GM19328 (cell line): ENCODE measurements around the gene S100A7A.
"Not testable (repeated sequence)": the region's sequence is repeated elsewhere in the genome, so short reads cannot be mapped to it uniquely, and the experiment has no call there.

ENCODE experiments used
- ATAC-seq: cut with Tn5 transposase; IDR thresholded peaks from one replicate; pipeline ENCODE4 v1.9.1; 2021; ENCODE audit warnings: mild to moderate bottlenecking, moderate library complexity; ENCODE audit not compliant: unreplicated experiment

The S100A7A gene

DNA sequence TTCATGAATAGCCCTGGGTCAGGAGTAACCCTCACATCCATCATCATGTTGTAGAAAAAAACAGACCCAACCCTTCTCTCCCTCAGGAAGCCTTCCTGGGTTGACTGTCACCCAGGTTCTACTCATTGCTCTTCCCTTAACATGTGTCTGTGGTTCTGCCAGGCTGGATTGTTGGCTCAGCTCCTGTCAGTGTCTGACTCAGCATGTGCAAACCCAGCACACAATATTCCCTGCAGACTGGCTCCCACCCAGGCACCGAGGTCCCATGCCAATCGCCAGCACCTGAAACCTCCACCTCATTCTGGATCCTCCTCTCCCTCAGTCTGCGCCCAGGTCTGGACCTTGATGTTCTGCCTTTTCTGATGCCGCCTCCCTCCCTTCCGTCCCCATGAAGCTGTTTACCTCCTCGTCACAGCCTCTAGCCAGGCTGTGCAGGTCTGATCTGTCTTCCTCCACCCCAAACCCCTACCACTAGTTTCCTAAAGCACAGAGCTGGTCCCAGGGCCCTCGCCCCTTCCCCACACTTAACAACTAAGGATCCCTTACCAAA, 21.1 kb upstream of the S100A7A start:
- ATAC-seq, result no peak

DNA sequence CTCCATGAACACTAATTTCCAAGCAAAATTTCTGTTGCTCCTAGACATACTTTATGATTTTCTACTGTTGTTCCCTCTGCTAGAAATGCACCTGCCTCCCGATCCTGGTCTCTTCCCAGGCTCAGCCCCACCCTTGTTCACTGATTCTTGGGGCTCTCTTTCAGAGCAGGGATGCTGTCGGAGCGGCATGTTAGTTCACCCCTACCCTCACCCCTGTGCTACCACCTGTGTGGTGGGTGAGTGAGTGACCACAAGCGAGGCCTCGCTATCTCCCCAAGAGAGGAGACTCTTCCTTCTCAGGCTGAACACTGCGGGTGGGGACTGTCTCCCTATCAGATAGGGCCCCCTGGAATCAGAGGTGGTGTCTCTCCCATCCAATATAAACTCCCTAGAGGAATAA, 20.5 kb upstream of the S100A7A start:
- no peak for ATAC-seq

DNA sequence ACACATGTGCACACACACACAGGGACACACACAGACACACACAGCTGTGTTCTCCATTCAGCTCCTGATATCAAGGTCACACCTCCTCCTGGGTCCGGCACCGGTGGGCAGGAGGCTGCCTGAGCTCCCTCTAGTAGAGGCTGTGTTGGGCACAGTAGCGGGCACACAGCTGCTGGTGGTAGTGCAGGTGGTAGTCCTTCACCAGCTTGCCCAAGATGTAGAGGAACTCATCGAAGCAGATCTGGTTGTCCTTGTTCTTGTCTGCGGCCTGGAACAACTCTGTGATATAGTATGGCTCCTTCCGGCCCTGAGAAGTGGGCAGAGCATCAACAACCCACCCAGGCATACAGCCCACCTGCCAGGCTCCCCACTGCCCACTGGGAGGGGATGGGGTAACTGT, 19.9 kb upstream of the S100A7A start:
- no peak for ATAC-seq

GRCh38 chr1:153397051-153397923, 19.0 kb upstream of the S100A7A start:
- no peak for ATAC-seq

- ATAC-seq, result no peak
These were observed 18.2 kb upstream of the S100A7A start for GRCh38 chr1:153397924-153398651.

GRCh38 chr1:153399401-153400055, 16.8 kb upstream of the S100A7A start:
- ATAC-seq, result no peak

DNA sequence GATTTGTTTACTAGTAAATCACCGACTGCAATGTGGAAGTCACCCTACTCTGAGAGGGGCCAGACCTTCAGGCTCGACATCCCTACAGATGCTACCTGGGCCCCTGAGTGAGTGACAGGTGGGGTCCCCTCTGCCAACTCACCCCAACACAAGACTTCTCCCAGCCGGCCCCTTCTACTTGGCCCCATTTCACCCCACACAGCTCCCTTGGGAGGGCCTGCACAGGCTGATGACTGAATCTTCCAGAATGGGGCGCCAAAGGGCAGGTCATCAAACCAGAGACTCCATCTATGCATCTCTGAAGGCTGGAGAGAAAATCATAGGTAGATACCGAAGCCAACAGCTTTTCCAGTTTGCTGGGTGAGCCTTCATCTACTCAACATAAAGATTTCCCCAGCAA, 16.1 kb upstream of the S100A7A start:
- no peak for ATAC-seq

- ATAC-seq, result no peak
These were observed 14.9 kb upstream of the S100A7A start for GRCh38 chr1:153401461-153401860.

DNA sequence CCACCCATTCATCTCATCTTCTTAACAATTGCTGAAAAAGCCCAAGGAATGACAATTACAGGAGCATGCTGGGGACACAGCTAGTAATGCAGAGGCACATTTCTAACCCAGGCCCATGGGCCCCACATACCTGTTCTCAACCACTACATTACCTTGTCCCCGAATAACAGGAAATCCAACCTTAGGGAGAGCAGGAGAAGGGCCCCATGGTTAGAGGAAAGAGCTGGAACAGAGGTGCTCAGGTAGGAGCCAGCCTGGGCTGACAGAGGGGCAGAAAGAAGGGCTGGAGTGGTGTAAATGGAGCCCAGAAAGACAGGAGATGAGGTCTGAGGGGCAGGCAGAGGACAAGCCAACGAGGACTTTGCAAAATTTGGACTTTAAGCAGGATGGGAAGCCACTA, 14.1 kb upstream of the S100A7A start:
- no peak for ATAC-seq

DNA sequence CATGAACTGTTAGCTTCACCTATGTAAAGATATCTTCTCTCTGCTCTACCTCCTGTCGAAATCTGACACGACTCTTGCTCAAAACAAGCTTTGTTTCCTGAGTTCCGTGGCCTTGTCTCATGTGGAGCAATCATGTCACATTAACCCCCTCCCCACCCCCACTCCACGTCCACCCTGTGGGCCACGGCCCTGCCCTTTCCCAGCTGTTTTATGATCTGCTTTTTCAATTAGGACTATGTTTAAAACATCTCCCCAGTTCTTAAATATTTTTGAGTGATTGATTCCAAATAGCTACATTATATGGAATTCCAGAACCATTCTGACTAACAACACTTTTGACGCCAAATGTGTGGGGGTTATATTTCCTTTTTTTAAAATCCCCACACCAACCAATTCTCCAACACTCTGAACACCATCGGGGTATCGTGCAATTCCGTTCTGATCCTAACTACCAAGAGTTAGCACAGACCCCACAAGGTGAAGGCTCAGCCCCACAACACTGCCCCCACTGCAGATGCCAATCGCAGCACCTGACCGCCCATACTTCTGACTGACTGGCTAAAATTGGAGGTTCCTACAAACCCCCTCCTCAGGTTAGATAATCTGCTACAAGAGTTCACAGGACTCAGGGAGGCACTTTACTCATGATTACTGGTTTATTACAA, 12.8 kb upstream of the S100A7A start:
- ATAC-seq, result no peak

GRCh38 chr1:153404086-153404635, 12.2 kb upstream of the S100A7A start:
- no peak for ATAC-seq

GRCh38 chr1:153404768-153405167, 11.6 kb upstream of the S100A7A start:
- no peak for ATAC-seq

- not testable (repeated sequence) for ATAC-seq
These were observed 10.3 kb upstream of the S100A7A start for GRCh38 chr1:153405825-153406599.

GRCh38 chr1:153407274-153407673, 9.0 kb upstream of the S100A7A start:
- not testable (repeated sequence) for ATAC-seq

GRCh38 chr1:153413961-153414360, 2.4 kb upstream of the S100A7A start:
- ATAC-seq, result not testable (repeated sequence)

DNA sequence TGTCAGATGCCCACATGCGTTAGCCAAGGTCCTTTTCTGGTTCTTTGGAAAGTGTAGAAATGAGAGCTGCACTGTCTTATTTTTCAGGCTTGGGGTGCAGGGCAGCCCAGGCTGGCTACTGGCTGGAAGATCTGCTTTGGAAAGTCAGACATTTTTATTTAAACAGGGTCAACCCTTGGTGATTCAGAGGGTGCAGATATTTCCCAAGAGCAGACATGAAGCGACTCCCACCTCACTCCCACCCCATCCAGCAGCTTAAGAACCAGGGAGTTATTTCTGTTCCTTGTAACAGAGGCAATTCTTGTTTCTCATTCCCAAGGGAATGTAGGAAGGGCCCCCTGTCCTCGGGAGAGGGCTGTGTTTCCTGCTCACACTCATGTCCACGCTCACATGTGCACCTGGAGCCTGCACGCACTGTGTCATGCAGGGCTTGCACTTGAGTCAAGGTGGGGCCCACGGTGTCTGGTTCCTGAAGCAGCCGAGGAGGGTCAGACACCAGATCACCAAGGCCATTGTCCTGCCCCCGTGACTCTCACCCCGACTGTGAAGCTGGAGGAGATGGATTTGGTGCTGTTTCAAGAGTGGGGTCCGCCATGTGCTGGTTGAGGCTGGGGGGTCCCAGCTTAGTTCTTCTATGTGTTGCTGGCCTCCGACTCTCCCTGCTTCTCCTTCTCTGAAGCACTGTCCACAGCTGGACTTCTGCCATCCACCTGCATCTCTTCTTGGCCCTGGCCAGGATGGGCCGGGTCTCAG, 992 bp downstream of the S100A7A start:
- ATAC-seq, result no peak

- ATAC-seq, result not testable (repeated sequence)
These were observed 2.6 kb downstream of the S100A7A start for GRCh38 chr1:153418758-153419435.

DNA sequence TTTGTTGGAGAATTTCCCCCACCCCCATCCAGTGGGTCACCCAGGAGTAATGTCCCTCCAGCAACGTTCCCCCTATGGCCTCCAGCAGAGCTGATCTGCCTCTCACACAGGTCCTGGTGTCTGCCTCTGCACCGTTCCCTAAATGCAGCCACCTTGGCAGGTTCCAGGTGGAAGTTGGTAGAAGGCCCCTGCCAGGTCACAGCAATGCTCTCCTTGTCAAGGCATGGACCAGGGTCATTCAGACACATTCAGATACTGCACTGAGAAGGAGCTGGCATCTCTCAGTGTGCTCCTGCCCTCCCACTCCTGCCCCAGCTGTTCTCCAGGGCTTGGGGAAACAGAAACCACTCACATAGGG, 3.1 kb downstream of the S100A7A start:
- not testable (repeated sequence) for ATAC-seq

DNA sequence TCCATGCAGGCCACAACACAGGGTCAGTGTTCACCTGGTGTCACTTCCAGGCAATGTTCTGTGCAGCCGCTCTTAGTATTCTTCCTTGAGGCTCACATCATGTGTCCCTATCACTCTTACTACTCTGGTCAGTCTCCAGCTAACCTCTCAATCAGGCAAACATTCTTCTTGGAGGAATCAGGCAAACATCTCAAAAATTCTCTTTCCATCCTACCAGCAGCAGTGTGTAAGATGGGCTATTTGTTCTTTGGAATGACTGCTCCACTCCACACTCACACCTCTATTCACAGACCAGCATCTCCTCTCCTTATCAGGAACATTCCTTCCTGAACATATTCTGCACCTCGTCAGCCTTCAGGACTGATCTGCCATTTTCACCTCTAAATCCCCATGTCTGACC, 4.0 kb downstream of the S100A7A start:
- ATAC-seq, result no peak
